HG02970 (cell line): Measurements from ENCODE around the gene FAT3.

Experiments
- ATAC-seq: cut with Tn5 transposase; IDR thresholded peaks from one replicate; pipeline ENCODE4 v1.9.1; 2021; ENCODE audit warnings: mild to moderate bottlenecking, moderate library complexity, moderate number of reproducible peaks; ENCODE audit not compliant: unreplicated experiment, low FRiP score

FAT3 gene

DNA sequence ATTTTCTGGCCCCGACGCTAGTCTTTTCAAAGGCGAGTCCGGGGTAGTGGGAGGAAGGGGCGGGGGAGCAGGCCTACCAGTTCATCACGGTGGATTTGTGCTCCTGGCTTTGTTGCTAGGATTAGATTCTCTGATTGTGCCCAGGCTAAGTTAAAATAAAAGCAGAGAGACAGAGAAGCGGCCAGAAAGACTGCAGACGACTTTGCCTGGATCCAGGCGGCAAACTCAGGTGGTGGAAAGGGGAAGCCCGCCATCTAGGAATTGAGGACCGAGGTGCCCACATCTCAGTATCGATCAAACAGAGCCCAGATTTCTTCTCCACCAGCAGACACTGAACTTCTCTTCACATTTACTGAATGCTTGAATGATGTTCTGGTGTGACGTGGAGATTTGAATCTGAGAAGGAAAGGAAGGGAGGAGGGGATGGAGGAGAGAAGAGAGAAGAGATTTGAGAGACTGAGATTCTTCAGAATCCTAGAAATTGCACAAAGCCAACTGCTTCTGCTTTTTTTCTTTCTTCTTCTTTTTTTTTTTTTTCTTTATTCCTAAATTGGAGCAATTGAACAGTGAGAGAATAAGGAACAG, 2.7 kb downstream of the FAT3 start:
- no peak for ATAC-seq

- no peak for ATAC-seq
Measured at GRCh38 chr11:92227959-92228935, 3.6 kb downstream of the FAT3 start.

DNA sequence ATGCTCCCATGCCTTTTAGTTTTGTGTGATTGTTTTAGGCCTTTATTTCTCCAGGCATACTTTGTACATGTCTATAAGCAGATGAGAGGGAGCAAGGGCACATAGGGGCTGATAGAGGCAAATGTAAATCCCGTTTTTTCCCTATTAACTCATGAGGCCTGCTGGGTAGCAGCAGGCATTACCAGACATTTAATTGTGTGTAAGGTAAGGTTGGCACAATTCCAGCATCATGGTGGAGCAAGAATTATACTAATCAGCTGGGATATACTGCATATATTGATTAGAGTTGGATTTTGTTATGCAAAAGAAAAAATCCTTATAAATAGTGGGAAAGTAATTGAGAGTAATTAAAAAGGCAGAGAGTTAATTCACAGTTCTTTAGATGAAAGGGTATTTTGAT, 12.2 kb downstream of the FAT3 start:
- no peak for ATAC-seq

GRCh38 chr11:92240916-92241315, 16.3 kb downstream of the FAT3 start:
- no peak for ATAC-seq

GRCh38 chr11:92245700-92246271, 21.2 kb downstream of the FAT3 start:
- no peak for ATAC-seq

DNA sequence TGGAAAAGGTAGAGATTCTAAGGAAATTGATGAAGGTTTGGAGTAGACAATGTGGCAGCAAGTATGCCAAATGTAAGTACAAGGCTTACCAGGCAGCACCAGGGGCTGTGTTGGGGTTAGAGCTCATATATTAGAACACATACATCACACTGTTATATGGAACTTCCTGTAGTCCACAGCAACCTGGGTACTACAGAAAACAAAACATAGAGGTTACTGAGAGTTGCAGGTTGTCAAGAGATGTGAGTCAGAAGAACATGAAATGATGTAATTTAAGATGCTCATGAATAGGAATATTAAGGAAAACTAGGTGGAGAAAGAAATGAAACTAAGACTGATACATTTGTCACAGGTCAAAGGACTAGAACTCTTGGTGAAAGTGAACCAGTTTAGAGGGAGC, 22.0 kb downstream of the FAT3 start:
- no peak for ATAC-seq

GRCh38 chr11:92249156-92249753, 24.6 kb downstream of the FAT3 start:
- no peak for ATAC-seq

- ATAC-seq, result no peak
Measured at GRCh38 chr11:92251980-92252379, 27.4 kb downstream of the FAT3 start.

DNA sequence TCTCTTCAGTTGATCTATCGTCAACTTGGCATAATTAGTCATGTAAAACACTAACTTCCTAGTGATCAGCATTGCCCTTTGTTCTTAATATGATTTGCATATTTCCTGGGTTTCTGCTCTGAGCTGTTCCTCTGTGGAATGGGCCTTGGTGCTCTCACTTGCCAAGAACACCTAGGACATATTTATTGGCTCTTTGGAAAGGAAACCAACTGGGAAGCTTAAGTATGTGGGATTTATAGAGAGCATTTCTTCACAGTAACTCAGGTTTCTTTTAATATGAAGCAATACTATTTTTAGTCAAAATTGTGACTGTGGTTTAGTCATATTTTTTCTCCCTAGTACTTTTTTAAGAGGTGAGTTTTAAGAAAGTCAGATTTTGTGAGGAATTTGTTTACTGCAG, 28.8 kb downstream of the FAT3 start:
- ATAC-seq, result no peak

DNA sequence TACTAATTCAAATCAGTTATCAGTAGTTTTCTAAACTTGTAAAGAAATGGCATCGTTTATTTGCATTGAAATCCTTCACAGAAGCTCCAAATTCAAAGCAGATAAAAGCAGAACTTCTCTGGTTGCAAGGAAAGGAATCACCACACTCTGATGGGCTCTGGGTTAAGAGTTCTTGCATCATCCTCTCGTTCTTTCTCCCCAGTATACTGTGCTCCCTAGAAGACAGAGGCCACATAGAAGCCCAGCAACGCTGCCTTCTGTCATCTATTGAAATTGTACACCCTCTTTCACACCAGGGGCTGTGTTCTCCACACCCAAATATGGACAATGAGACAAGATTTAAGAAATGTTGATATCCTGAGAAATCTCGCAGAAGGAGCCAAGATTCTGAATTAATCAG, 29.3 kb downstream of the FAT3 start:
- ATAC-seq, result no peak

GRCh38 chr11:92257536-92257935, 32.9 kb downstream of the FAT3 start:
- ATAC-seq, result no peak

DNA sequence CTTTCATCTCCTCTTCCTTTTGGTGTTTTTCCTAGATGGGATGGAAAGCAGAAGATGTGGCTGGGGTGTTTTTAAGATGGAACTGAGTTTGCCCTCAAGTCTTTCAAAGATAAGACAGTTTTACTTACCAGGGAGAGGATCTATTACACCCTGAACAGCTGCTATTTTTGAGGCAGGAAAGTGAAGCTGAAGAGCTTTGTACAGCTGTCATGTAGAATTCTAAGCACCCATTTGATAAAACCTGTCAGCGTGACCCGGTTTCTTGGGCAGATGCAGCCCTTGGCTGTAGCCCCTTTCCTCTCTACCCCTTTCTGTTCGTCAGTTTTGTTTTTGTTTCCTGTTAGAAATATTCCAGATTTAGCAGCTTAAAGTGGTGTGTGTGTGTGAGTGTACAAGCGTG, 35.2 kb downstream of the FAT3 start:
- ATAC-seq, result no peak

DNA sequence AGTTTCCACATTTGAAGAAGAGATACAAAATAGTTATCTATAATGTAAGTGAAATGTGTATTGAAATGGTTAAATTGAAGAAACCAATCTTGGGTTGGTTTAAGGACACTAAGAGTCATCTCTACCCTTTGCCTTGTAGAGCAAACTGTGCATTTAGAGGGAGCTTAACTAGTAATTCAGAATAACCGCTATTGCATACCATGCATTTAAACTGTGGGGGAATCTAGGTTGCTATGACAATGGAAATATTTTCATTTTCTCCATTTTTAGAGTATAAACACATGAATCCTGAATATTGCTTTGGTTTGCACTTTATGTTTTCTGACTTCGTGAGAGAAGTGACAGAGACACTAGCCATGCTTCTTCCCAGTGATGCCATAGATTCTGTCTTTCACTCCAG, 39.7 kb downstream of the FAT3 start:
- no peak for ATAC-seq

DNA sequence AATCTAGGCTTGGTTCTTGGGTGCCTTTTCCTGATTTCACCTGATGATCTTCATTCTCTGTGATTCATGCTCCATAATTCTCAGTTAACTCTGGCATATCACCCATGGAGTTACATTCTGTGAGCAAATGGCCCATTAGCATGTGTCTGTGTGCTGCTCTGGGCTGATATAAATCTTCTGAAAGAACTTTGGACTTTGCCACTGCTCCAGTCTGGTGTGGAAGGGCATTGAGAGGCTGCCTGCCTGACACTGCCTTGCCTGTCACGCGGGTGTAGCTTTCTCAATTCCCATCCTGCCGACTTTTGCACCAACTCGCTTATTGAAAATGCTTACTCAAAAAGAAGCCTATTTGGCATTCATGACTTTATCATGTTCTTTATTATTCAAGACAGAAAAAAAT, 42.2 kb downstream of the FAT3 start:
- no peak for ATAC-seq

GRCh38 chr11:92267278-92267677, 42.7 kb downstream of the FAT3 start:
- no peak for ATAC-seq

- no peak for ATAC-seq
Measured at GRCh38 chr11:92267968-92268367, 43.4 kb downstream of the FAT3 start.

- no peak for ATAC-seq
Measured at GRCh38 chr11:92268546-92268945, 43.9 kb downstream of the FAT3 start.

GRCh38 chr11:92269021-92269420, 44.4 kb downstream of the FAT3 start:
- ATAC-seq, result no peak

- ATAC-seq, result no peak
Measured at GRCh38 chr11:92269841-92270240, 45.2 kb downstream of the FAT3 start.

DNA sequence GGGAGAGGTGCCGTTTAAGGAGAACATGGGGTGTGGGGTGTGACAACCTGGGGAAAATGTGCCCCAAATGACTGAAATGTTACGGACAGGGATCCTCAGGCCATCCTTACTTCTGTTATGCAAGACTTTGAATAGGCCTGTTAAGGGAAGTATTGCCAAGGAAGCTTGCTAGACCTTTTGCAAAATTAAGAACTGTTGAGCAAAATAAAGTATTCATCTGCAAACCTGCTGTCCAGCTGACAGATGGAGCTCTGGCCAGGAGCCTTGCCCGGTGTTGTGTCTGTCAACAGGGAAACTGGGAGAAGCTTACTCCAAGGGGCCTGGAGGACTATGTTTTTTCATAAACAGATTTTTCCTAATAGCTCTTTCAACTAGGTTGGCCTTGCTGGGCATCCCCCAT, 48.0 kb downstream of the FAT3 start:
- no peak for ATAC-seq
